ES-I3 (cell line): Measurements from ENCODE around the gene DAB2IP.
"Not testable (repeated sequence)": the region's sequence is repeated elsewhere in the genome, so short reads cannot be mapped to it uniquely, and the experiment has no call there.

ENCODE experiments used
- H3K36me3 ChIP-seq: 2 replicates; pipeline ENCODE4 v1.6.1; 2013; ENCODE audit warnings: mild to moderate bottlenecking, low read length, control low read depth, moderate library complexity; ENCODE audit not compliant: insufficient read depth
- H3K4me1 ChIP-seq: 2 replicates; pipeline ENCODE4 v1.6.1; 2013; ENCODE audit warnings: mild to moderate bottlenecking, control low read depth, low read length; ENCODE audit not compliant: insufficient read depth
- H3K9ac ChIP-seq: 2 replicates; pipeline ENCODE4 v1.6.1; 2013; ENCODE audit warnings: low read depth, mild to moderate bottlenecking, low read length, moderate library complexity
- H3K9me3 ChIP-seq: 2 replicates; pipeline ENCODE4 v1.6.1; 2013; ENCODE audit warnings: mild to moderate bottlenecking, low read length, moderate library complexity; ENCODE audit not compliant: control insufficient read depth, insufficient read depth

The DAB2IP gene

GRCh38 chr9:121783111-121783510, 131.7 kb downstream of the DAB2IP start:
- no peaks in the 10 kb centered on the region for H3K9me3 ChIP-seq
- peaks cover 31% of the 10 kb centered on the region for H3K4me1 ChIP-seq
- no peak overlapping the region for H3K9ac ChIP-seq
- H3K36me3 ChIP-seq, result peaks cover 5% of the 10 kb centered on the region; the same call in 1 of the 2 replicates

GRCh38 chr9:121783521-121784507, 132.4 kb downstream of the DAB2IP start:
- no peaks in the 10 kb centered on the region for H3K9me3 ChIP-seq
- H3K36me3 ChIP-seq, result peaks cover 5% of the 10 kb centered on the region; the same call in 1 of the 2 replicates
- H3K9ac ChIP-seq, result no peak overlapping the region
- H3K4me1 ChIP-seq, result peaks cover 36% of the 10 kb centered on the region

GRCh38 chr9:121784731-121785411, 133.4 kb downstream of the DAB2IP start:
- Histone ChIP-seq H3K9me3 (no peaks in the 10 kb centered on the region), H3K4me1 (peaks cover 34% of the 10 kb centered on the region), H3K36me3 (peaks cover 5% of the 10 kb centered on the region; the same call in 1 of the 2 replicates), H3K9ac (no peak overlapping the region)

DNA sequence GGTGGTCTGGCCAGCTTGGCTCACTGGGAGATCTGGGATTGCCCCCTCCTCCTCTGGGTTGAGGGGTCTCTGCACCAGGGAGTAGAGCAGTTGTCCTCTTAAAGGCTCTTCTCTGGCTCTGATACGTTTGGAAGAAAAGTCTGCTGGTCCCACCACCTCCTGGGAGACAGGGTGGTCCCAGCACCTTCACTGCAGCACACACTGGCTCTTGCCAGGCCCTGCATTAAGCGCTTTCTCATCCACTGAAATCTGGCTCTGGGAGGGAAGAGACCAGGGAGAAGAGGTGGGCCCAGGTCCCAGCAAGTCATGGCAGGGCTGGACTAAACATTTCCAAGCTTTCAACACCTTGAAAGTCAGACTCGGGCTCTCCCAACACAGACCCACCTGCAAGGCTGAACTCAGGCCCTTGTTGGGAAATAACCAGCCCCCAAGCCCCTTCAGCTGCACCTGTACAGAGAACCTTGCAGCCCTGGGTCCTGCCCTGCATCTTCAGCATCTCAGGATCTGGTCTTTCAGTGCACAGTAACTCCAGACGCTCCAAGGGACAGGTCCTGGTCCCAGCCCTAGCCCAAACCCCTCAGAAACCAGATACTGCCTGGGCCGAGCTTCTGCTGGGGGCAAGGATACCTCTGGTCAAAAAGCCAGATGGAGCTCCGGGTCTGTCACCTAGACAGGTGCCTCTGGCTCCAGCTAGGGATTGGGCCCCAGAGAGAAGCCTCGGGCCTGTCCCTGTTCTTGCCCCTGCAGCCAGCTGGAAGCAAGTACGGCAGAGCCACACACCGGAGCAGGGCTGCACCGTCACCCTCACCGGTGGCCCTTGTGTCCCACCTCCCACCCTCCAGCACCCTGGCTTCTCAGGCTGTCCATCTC, 134.5 kb downstream of the DAB2IP start:
- peaks cover 34% of the 10 kb centered on the region for H3K4me1 ChIP-seq
- H3K9ac ChIP-seq, result no peak overlapping the region
- H3K36me3 ChIP-seq, result peaks cover 5% of the 10 kb centered on the region; the same call in 1 of the 2 replicates
- H3K9me3 ChIP-seq, result no peaks in the 10 kb centered on the region

- no peaks in the 10 kb centered on the region for H3K9me3 ChIP-seq
- peaks cover 34% of the 10 kb centered on the region for H3K4me1 ChIP-seq
- peaks cover 5% of the 10 kb centered on the region; the same call in 1 of the 2 replicates for H3K36me3 ChIP-seq
- H3K9ac ChIP-seq, result no peak overlapping the region
Measured at GRCh38 chr9:121786543-121786948, 135.1 kb downstream of the DAB2IP start.

GRCh38 chr9:121786998-121787422, 135.6 kb downstream of the DAB2IP start:
- peaks cover 5% of the 10 kb centered on the region; the same call in 1 of the 2 replicates for H3K36me3 ChIP-seq
- no peak overlapping the region for H3K9ac ChIP-seq
- peaks cover 34% of the 10 kb centered on the region for H3K4me1 ChIP-seq
- H3K9me3 ChIP-seq, result no peaks in the 10 kb centered on the region

GRCh38 chr9:121788686-121789366, 137.4 kb downstream of the DAB2IP start:
- H3K9me3 ChIP-seq, result no peaks in the 10 kb centered on the region
- H3K4me1 ChIP-seq, result peaks cover 31% of the 10 kb centered on the region
- H3K36me3 ChIP-seq, result peaks cover 5% of the 10 kb centered on the region; the same call in 1 of the 2 replicates
- H3K9ac ChIP-seq, result no peak overlapping the region

GRCh38 chr9:121790841-121791240, 139.4 kb downstream of the DAB2IP start:
- Histone ChIP-seq H3K36me3 (no peaks in the 10 kb centered on the region), H3K4me1 (peaks cover 22% of the 10 kb centered on the region), H3K9me3 (no peaks in the 10 kb centered on the region), H3K9ac (peak overlapping the region; percentile 33; the same call in 1 of the 2 replicates)

DNA sequence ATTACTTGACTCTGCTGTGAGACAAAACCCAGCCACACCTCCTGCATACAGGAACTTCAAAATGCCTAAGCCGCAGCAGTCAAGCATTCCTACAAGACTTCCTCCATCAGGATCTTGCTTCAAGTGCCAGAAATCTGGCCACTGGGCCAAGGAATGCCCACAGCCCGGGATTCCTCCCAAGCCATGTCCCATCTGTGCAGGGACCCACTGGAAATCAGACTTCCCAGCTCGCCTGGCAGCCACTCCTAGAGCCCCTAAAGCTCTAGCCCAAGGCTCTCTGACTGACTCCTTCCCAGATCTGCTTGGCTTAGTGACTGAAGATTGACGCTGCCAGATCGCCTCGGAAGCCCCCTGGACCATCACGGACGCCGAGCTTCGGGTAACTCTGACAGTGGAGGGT, 141.0 kb downstream of the DAB2IP start:
- H3K36me3 ChIP-seq, H3K9ac ChIP-seq, H3K9me3 ChIP-seq: not testable (repeated sequence)
- H3K4me1 ChIP-seq, result peaks cover 27% of the 10 kb centered on the region

DNA sequence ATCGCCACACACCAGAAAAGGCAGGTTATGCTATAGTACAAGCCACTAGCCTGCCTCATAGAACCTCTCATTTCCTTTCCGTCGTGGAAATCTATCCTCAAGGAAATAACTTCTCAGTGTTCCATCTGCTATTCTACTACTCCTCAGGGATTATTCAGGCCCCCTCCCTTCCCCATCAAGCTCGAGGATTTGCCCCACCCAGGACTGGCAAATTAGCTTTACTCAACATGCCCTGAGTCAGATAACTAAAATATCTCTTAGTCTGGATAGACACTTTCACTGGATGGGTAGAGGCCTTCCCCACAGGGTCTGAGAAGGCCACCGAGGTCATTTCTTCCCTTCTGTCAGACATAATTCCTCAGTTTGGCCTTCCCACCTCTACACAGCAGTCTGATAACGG, 142.9 kb downstream of the DAB2IP start:
- peaks cover 14% of the 10 kb centered on the region for H3K4me1 ChIP-seq
- H3K9ac ChIP-seq, H3K9me3 ChIP-seq, H3K36me3 ChIP-seq: not testable (repeated sequence)

DNA sequence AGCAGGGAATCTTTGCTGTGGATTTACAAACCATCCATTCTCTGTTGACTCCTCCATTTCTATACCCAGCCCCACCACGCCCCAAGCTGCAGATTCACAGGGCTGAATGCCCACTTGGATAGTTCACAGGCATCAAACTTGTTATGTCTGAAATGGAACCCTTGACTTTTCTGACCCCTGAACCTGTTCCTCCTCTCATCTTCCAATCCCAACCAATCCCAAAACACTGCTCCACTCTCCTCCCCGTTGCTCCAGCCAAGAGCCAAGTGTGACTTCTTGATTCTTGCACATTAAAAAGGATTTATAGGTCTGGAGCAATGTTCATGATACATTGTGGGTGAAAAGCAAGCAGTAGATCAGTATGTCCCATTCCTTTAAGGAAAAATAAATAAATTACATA, 145.6 kb downstream of the DAB2IP start:
- Histone ChIP-seq H3K9ac (no peak overlapping the region), H3K36me3 (no peaks in the 10 kb centered on the region), H3K9me3 (no peaks in the 10 kb centered on the region), H3K4me1 (peaks cover 14% of the 10 kb centered on the region)

GRCh38 chr9:121798941-121799340, 147.5 kb downstream of the DAB2IP start:
- Histone ChIP-seq H3K36me3 (no peaks in the 10 kb centered on the region), H3K9me3 (no peaks in the 10 kb centered on the region), H3K4me1 (peaks cover 19% of the 10 kb centered on the region), H3K9ac (no peak overlapping the region)

DNA sequence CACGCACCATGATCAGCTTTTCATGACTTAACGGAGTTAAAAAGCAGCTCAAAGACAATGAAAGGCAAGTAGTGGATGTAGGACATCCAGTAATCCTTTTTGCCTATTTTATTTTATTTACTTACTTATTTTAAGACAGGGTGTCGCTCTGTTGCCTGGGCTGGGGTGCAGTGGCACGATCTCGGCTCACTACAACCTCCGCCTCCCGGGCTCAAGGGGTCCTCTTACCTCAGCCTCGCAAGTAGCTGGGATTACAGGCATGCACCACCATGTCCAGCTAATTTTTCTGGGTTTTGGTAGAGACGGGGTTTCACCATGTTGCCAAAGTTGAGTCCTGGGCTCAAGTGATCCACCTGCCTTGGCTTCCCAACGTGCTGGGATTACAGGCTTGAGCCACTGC, 148.9 kb downstream of the DAB2IP start:
- Histone ChIP-seq H3K9me3 (peaks cover 4% of the 10 kb centered on the region; the same call in 1 of the 2 replicates), H3K36me3 (no peaks in the 10 kb centered on the region), H3K4me1 (peaks cover 19% of the 10 kb centered on the region), H3K9ac (no peak overlapping the region)
